Neural cell (in vitro differentiated cells): ENCODE measurements around the gene SERPINB12. TPM values are rescaled to one million over a fixed set of nuclear protein-coding genes. Genes with fewer than 3 reads are reported as not detected.

Source experiments
- H2AFZ ChIP-seq: fragments of 200-600, 300-800 bp; sonication (generic), shearing (Covaris generic); 2 replicates; pipeline ENCODE4 v1.6.0; 2014; ENCODE audit warnings: low read depth, mild to moderate bottlenecking, antibody characterized with exemption, low read length, moderate library complexity
- H3F3A ChIP-seq: fragments of 200-600 bp; shearing (Covaris generic); 2 replicates; pipeline ENCODE4 v1.6.1; 2016; ENCODE audit warnings: mild to moderate bottlenecking, moderate library complexity, mixed read lengths, antibody characterized with exemption, low read length; ENCODE audit not compliant: insufficient read depth, poor library complexity, severe bottlenecking
- H3K27ac ChIP-seq: fragments of 200-600, 300-800 bp; sonication (generic), shearing (Covaris generic); 2 replicates; pipeline ENCODE4 v1.5.1; 2014; ENCODE audit warnings: mild to moderate bottlenecking, low read length, moderate library complexity
- H3K27me3 ChIP-seq: fragments of 300-800, 200-600 bp; sonication (generic), shearing (Covaris generic); 2 replicates; pipeline ENCODE4 v1.6.0; 2014; ENCODE audit warnings: mild to moderate bottlenecking, low read depth, low read length, moderate library complexity; ENCODE audit not compliant: insufficient read depth
- H3K36me3 ChIP-seq: fragments of 300-800, 200-600 bp; sonication (generic), shearing (Covaris generic); 2 replicates; pipeline ENCODE4 v1.5.1; 2014; ENCODE audit warnings: mild to moderate bottlenecking, antibody characterized with exemption, low read length, moderate library complexity; ENCODE audit not compliant: insufficient read depth
- H3K4me2 ChIP-seq: fragments of 300-800, 200-600 bp; sonication (generic), shearing (Covaris generic); 2 replicates; pipeline ENCODE4 v1.6.0; 2014; ENCODE audit warnings: mild to moderate bottlenecking, low read length
- H3K4me3 ChIP-seq: fragments of 300-800, 200-600 bp; sonication (generic), shearing (Covaris generic); 2 replicates; pipeline ENCODE4 v1.5.1; 2014; ENCODE audit warnings: mild to moderate bottlenecking, low read length, moderate library complexity
- H3K79me2 ChIP-seq: fragments of 200-600 bp; shearing (Covaris generic); replicated peaks from 2 replicates; pipeline ENCODE4 v1.6.0; 2014; ENCODE audit warnings: mild to moderate bottlenecking, low read length, moderate library complexity; ENCODE audit not compliant: insufficient read depth
- H3K9ac ChIP-seq: fragments of 300-800, 200-600 bp; sonication (generic), shearing (Covaris generic); 2 replicates; pipeline ENCODE4 v1.6.1; 2016; ENCODE audit warnings: mild to moderate bottlenecking, low read length, mixed read lengths
- H3K9me2 ChIP-seq: fragments of 200-600 bp; shearing (Covaris generic); 2 replicates; pipeline ENCODE4 v1.6.1; 2016; ENCODE audit warnings: mild to moderate bottlenecking, low read length, mixed read lengths; ENCODE audit not compliant: insufficient read depth
- H3K9me3 ChIP-seq: fragments of 200-600, 300-800 bp; sonication (generic), shearing (Covaris generic); 2 replicates; pipeline ENCODE4 v1.6.1; 2016; ENCODE audit warnings: mild to moderate bottlenecking, mixed run types, low read length, moderate library complexity, mixed read lengths
- H4K20me1 ChIP-seq: fragments of 200-600 bp; shearing (Covaris generic); 2 replicates; pipeline ENCODE4 v1.6.1; 2016; ENCODE audit warnings: mild to moderate bottlenecking, mixed run types; ENCODE audit not compliant: insufficient read depth
- EP300 ChIP-seq: fragments of 450-650 bp; conservative IDR thresholded peaks from 2 replicates; pipeline ENCODE4 v1.6.1; 2014; ENCODE audit warnings: antibody characterized with exemption, mild to moderate bottlenecking, moderate library complexity; ENCODE audit not compliant: poor library complexity, severe bottlenecking
- EZH2 ChIP-seq: fragments of 200-600, 300-800 bp; shearing (Covaris generic), sonication (generic); IDR thresholded peaks from 2 replicates; pipeline ENCODE4 v1.6.1; 2014; ENCODE audit warnings: antibody characterized with exemption, low read length, borderline replicate concordance, mild to moderate bottlenecking; ENCODE audit not compliant: insufficient read depth, poor library complexity, severe bottlenecking
- MXI1 ChIP-seq: fragments of 450-650 bp; conservative IDR thresholded peaks from 2 replicates; pipeline ENCODE4 v1.6.1; 2014; ENCODE audit warnings: antibody characterized with exemption, mild to moderate bottlenecking; ENCODE audit not compliant: poor library complexity, severe bottlenecking
- POLR2AphosphoS5 ChIP-seq: IDR thresholded peaks from 2 replicates; pipeline ENCODE4 v1.6.1; 2012
- RAD21 ChIP-seq: fragments of 450-650 bp; conservative IDR thresholded peaks from 2 replicates; pipeline ENCODE4 v1.6.1; 2014; ENCODE audit warnings: antibody characterized with exemption, mild to moderate bottlenecking, moderate library complexity
- SMC3 ChIP-seq: fragments of 450-650 bp; conservative IDR thresholded peaks from 2 replicates; pipeline ENCODE4 v1.6.1; 2014; ENCODE audit warnings: antibody characterized with exemption, mild to moderate bottlenecking, moderate library complexity; ENCODE audit not compliant: poor library complexity
- TAF1 ChIP-seq: IDR thresholded peaks from 2 replicates; pipeline ENCODE4 v1.6.1; 2012; ENCODE audit warnings: low read depth
- polyA plus RNA-seq: library from polyadenylated mRNA; depleted of rRNA; stranded (reverse); fragments of >200 nt; gene quantifications from 2 replicates; pipeline ENCODE4 v1.2.3, GENCODE V29; 2014
- TF ChIP-seq, protein P1 (sequence below): IDR thresholded peaks from 2 replicates; pipeline ENCODE4 v1.6.1; 2012; ENCODE audit warnings: borderline replicate concordance
- TF ChIP-seq, protein P2 (sequence below): fragments of 450-650 bp; IDR thresholded peaks from 2 replicates; pipeline ENCODE4 v1.5.1; 2014; ENCODE audit warnings: antibody characterized with exemption, mild to moderate bottlenecking, moderate library complexity; ENCODE audit not compliant: poor library complexity, severe bottlenecking

The SERPINB12 gene
- polyA plus RNA-seq, 1 donor from 2014 or later: not detected

DNA sequence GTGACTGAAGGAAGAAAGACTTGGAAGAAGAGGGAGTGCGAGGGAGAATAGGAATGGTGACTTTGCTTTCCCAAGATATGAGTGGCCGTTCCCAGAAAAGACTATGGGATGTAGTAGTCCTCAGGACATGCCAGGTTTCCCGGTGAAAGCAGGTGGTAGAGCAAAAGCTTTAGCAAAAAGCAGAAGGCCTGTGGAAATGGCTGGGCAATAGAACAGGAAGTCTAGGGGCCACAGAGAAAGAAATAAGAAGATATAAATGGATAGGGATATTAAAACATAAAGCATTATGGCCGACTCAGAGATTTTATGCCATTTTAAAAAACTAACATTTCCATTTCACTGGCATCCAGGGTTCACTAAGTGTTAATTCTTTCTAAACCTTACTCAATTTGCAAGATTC is 43.8 kb downstream of the SERPINB12 start:
- H3K27me3 ChIP-seq: no peaks in the 10 kb centered on the region
- TF ChIP-seq, protein P1, sequence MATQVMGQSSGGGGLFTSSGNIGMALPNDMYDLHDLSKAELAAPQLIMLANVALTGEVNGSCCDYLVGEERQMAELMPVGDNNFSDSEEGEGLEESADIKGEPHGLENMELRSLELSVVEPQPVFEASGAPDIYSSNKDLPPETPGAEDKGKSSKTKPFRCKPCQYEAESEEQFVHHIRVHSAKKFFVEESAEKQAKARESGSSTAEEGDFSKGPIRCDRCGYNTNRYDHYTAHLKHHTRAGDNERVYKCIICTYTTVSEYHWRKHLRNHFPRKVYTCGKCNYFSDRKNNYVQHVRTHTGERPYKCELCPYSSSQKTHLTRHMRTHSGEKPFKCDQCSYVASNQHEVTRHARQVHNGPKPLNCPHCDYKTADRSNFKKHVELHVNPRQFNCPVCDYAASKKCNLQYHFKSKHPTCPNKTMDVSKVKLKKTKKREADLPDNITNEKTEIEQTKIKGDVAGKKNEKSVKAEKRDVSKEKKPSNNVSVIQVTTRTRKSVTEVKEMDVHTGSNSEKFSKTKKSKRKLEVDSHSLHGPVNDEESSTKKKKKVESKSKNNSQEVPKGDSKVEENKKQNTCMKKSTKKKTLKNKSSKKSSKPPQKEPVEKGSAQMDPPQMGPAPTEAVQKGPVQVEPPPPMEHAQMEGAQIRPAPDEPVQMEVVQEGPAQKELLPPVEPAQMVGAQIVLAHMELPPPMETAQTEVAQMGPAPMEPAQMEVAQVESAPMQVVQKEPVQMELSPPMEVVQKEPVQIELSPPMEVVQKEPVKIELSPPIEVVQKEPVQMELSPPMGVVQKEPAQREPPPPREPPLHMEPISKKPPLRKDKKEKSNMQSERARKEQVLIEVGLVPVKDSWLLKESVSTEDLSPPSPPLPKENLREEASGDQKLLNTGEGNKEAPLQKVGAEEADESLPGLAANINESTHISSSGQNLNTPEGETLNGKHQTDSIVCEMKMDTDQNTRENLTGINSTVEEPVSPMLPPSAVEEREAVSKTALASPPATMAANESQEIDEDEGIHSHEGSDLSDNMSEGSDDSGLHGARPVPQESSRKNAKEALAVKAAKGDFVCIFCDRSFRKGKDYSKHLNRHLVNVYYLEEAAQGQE: no peak
- TF ChIP-seq SMC3 (no peak), POLR2AphosphoS5 (no peak), TAF1 (no peak), RAD21 (no peak), EZH2 (no peak), EP300 (no peak), MXI1 (no peak)
- TF ChIP-seq, protein P2, sequence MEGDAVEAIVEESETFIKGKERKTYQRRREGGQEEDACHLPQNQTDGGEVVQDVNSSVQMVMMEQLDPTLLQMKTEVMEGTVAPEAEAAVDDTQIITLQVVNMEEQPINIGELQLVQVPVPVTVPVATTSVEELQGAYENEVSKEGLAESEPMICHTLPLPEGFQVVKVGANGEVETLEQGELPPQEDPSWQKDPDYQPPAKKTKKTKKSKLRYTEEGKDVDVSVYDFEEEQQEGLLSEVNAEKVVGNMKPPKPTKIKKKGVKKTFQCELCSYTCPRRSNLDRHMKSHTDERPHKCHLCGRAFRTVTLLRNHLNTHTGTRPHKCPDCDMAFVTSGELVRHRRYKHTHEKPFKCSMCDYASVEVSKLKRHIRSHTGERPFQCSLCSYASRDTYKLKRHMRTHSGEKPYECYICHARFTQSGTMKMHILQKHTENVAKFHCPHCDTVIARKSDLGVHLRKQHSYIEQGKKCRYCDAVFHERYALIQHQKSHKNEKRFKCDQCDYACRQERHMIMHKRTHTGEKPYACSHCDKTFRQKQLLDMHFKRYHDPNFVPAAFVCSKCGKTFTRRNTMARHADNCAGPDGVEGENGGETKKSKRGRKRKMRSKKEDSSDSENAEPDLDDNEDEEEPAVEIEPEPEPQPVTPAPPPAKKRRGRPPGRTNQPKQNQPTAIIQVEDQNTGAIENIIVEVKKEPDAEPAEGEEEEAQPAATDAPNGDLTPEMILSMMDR: no peak
- no peaks in the 10 kb centered on the region for H3K36me3 ChIP-seq
- H3K27ac ChIP-seq: no peak overlapping the region
- no peak overlapping the region for H2AFZ ChIP-seq
- H3K9me3 ChIP-seq: no peaks in the 10 kb centered on the region
- no peaks in the 10 kb centered on the region for H3K9me2 ChIP-seq
- no peaks in the 10 kb centered on the region for H3K79me2 ChIP-seq
- no peaks in the 10 kb centered on the region for H4K20me1 ChIP-seq
- H3F3A ChIP-seq: no peaks in the 10 kb centered on the region
- H3K9ac ChIP-seq: no peak overlapping the region
- H3K4me2 ChIP-seq: no peak overlapping the region
- H3K4me3 ChIP-seq: no peak overlapping the region

DNA sequence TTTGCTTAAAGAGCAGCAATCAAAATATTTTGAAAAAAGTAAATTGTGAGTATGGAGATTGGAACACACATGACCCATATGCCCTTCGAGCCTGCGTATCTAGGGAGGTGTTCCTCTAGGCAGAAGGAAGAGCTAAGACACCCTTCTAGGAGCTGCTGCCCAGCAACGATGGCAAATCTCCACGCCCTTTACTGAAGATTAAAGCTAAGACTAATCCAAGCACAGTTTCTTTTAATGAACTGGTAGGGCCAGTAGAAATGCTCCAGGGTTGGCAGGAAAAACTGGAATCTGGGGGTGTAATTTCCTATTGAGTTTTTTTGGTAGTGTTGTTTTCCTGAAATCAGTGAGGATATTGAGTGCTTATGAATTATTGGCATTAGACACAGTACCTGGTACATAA is 44.3 kb downstream of the SERPINB12 start:
- Histone ChIP-seq H4K20me1 (no peaks in the 10 kb centered on the region), H3K4me2 (no peak overlapping the region), H3F3A (no peaks in the 10 kb centered on the region), H2AFZ (no peak overlapping the region), H3K36me3 (no peaks in the 10 kb centered on the region), H3K9me2 (no peaks in the 10 kb centered on the region), H3K4me3 (no peak overlapping the region), H3K27ac (no peak overlapping the region), H3K79me2 (no peaks in the 10 kb centered on the region), H3K9me3 (no peaks in the 10 kb centered on the region), H3K9ac (no peak overlapping the region), H3K27me3 (no peaks in the 10 kb centered on the region)
- TF ChIP-seq, protein P1: no peak
- TF ChIP-seq RAD21: no peak
- TF ChIP-seq TAF1: no peak
- TF ChIP-seq, protein P2: no peak
- no peak for TF ChIP-seq MXI1
- no peak for TF ChIP-seq EP300
- TF ChIP-seq POLR2AphosphoS5: no peak
- no peak for TF ChIP-seq EZH2
- TF ChIP-seq SMC3: no peak
